NCI-H2107 treated with DMSO at 0.1 percent for 48 hours (cell line): ENCODE results near the gene YBX2.
"Not testable (repeated sequence)": the region's sequence is repeated elsewhere in the genome, so short reads cannot be mapped to it uniquely, and the experiment has no call there.

Experiments used
- DNase-seq: peaks from one replicate; lab custom pipeline; 2025; ENCODE audit not compliant: unreplicated experiment; lab: John Stamatoyannopoulos, UW

The YBX2 gene

GRCh38 chr17:7248796-7249195, 45.6 kb downstream of the YBX2 start:
- DNase-seq = no peak

DNA sequence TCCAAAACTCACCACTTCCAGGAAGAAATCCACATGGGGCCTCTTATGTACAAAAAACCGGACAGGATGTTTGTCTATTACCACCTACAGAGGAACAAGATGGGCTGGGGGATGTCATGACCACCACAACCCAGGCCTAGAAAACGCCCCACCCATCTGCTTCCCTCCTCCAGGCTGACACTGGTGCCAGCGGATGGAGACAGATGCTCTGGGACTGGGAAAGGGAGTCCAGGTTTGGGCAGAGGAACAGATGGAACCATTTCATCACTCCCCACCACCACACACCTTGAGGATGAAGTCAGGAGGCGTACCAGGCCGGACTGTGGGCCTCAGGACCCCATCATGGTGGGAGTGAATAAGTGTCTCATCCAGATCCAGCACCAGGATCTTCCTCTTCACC, 47.7 kb downstream of the YBX2 start:
- DNase-seq = no peak

DNA sequence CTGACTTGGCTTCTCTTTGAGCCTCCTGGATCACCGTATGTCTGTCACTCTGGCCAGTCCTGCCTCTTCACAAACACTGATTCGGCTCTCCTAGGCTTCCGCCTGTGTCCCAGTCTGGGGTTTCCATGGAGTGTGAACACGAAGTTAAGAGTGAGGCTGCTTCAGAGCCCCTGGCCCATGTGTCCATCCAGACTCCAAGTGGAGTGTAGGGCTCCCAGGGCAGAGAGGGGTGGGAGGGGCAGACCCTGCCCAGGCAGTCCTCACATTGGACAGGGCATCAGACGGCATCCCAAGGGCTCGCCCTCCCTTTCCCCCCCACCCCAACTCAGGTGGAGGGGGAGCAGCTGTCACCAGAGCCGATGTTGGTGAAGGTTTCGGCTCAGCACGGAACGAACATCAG, 50.6 kb downstream of the YBX2 start:
- not testable (repeated sequence) for DNase-seq

GRCh38 chr17:7243453-7243729, 51.0 kb downstream of the YBX2 start:
- no peak for DNase-seq

GRCh38 chr17:7242717-7243452, 51.6 kb downstream of the YBX2 start:
- DNase-seq = peak; percentile 73

GRCh38 chr17:7241783-7242716, 52.4 kb downstream of the YBX2 start, which contains the start of gene GABARAP:
TSS of gene GABARAP (minus strand) at chr17:7242449. CDS start at chr17:7242330, 119 bp downstream.
- DNase-seq = peak; percentile 69

DNA sequence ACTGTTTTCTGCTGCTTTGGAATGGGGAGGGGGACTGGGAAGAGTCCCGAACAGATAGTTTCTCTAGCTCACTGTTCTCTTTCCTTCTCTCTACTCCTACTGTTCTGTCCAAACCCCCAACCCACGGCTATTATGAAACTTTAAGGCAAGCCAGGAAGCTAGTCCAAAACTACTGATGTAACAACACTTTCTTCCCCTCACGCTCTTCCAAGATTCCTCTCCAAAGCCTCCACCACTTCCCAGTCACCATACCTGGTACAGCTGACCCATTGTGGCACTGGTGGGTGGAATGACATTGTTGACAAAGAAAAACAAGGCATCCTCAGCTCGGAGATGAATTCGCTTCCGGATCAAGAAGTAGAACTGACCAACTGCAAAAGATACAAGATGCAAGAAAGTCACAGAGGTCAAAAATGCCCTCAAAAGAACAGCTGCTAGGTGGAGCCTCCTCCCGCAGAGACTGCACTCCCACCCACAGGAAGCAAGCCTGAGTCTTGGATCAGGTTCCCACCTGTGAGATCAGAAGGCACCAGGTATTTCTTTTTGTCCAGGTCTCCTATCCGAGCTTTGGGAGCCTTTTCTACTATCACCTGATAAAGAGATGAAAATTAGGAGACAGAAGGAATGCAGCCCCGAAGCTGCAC, 53.2 kb downstream of the YBX2 start:
- no peak for DNase-seq

DNA sequence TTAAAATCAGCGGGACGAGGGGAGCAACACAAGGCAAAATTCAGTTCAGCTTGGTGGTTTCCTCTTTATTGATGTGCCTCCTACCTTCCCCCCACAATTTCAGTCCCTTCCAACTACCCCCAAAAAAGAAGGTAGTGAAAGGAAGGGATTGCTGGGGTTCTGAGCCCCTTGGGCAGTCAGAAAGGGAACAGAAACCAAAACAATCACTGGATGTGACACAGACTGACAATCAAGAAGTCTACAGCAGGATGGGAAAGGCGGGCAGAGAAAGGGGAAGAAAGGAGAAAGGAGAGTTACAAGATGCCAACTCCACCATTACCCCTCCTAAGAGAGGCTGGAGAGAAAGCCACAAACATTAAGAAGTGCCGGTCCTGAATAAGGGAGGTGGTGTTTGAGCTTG, 54.1 kb downstream of the YBX2 start:
- DNase-seq = no peak

DNA sequence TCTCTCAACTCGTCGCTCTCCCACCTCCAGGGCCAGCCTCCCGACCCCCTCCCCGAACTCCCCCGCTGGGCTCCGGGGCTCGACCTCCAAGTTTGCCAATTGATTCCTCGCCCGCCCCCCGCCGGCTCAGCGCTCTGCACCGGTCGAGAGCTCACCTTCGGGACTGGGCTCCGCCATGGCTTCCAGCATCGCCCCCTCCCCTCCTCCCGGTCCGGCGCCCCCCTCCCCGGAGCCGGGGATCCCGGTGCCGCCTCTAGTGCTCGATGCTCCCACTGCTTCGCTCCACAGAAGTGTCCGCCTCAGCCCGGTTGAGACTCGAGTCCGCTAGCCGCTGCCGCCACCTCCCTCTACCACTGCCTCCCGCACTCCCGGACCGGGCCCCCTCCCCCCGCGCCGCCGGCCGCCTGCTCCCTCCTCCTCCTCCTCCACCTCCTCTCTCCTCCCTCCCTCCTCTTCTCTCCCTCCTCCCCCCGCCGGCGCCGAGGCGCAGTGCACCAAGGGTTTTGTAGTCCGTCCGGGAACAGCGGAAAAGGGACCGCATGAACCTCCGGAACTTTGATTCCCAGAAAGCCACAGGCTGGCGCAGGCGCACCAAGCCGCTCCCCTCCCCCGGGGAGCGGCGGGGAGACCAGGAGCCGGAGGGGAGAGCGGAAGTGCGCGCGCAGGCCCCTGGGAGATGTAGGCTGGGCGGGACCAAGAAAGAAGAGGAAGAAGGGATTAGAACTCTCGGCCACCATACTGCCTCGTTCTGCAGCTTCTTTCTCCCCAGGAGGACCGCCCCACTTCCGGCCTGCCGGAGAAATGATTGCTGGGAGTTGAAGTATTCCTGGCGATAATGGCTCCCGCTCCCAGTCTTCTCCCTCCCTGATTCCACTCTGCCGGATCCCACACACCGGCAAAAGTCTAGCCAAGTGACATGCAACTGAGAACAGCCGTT, 55.1 kb downstream of the YBX2 start, which contains the start of gene PHF23:
Gene PHF23 (minus strand): TSS at position 367 of the 937 bp plus-strand sequence. CDS start 178 bp downstream, at position 189.
- DNase-seq = peak; percentile 94

- no peak for DNase-seq
These were observed 55.9 kb downstream of the YBX2 start for GRCh38 chr17:7238420-7239090.
